NCI-H2227 treated with DMSO at 0.1 percent for 48 hours (cell line): ENCODE data around the gene TPGS1.

Source experiments
- DNase-seq: peaks from one replicate; lab custom pipeline; 2025; lab: John Stamatoyannopoulos, UW

TPGS1 gene, protein sequence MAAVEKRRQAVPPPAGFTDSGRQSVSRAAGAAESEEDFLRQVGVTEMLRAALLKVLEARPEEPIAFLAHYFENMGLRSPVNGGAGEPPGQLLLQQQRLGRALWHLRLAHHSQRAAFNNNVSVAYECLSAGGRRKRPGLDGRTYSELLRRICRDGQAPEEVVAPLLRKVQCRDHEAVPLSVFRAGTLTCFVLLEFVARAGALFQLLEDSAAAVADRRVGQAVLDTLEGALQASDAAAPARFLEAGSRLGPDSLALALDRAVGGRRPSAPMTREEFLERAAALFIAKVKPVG

DNA sequence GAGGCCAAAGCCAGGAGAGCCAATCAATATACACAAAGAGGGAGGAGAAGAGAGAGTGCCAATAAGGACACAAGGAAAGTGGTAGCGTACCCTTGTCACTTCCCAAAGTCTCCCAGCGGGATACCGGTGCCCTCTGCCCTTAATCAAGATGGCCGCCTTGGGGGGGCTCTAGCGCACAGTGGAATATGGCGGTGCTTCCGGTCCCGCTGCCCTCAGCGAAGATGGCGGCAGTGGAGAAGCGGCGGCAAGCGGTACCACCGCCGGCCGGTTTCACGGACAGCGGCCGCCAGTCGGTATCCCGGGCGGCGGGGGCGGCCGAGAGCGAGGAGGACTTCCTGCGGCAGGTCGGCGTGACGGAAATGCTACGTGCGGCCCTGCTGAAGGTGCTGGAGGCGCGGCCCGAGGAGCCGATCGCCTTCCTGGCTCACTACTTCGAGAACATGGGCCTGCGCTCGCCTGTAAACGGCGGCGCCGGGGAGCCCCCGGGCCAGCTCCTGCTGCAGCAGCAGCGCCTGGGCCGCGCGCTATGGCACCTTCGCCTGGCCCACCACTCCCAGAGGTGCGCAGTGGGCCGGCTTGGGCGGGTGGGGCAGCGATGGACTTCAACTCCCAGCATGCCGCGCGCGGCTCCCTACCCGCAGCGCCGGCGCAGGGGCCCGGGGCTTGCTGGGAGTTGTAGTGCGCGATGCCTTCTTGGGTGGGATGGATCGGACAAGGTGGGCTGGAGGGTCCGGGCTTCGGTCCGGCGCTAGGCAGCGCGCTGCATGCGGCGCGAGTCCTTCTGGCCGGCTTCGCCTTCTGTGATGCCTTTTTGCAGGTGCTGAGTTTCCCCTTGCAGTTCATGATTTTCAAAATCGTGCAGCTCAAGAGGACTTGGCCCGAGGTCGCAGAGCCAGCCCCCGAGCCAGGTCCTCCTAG is at the start of gene TPGS1:
TPGS1 (plus strand) TSS at position 212 of the 918 bp plus-strand sequence; CDS start at position 222, 10 bp downstream.
- peak; percentile 42 for DNase-seq

DNA sequence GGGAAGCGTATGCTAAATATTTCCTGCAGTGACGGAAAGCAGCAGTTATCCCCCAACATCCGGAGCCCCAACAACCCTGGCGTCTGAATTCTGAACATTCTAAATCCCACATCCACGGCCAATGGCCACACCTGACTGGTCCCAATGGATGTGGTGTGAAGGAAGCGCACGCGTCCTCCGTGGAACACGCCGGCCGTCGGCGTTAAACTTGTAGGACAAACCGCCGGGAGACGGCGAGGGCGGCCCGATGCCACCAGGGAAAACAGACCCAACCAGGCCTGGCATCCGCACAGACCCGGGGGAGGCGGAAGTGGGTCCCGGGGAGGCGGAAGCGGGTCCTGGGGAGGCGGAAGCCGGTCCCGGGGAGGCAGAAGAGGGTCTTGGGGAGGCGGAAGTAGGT is 49.7 kb upstream of the TPGS1 start:
- no peak for DNase-seq

DNA sequence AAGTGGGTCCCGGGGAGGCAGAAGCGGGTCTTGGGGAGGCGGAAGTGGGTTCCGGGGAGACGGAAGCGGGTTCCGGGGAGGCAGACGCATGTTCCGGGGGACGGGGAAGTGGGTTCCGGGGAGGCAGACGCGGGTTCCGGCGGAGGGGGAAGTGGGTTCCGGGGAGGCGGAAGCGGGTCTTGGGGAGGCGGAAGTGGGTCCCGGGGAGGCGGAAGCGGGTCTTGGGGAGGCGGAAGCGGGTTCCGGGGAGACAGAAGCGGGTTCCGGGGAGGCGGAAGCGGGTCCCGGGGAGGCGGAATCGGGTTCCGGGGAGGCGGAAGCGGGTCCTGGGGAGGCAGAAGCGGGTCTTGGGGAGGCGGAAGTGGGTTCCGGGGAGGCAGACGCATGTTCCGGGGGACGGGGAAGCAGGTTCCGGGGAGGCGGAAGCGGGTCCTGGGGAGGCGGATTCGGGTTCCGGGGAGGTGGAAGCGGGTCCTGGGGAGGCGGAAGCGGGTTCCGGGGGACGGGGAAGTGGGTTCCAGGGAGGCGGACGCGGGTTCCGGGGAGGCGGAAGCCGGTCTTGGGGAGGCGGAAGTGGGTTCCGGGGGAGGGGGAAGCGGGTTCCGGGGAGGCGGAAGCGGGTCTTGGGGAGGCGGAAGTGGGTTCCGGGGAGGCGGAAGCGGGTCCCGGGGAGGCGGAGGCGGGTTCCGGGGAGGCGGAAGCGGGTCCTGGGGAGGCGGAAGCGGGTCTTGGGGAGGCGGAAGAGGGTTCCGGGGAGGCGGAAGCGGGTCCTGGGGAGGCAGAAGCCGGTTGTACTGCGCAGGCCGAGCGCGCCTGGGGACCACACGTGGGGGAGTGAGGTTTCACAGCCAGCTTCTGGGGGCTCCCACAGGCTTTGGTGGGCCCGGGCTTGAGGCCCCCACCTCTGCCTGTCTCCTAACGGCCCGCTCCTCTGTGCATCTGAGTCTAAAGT is 48.9 kb upstream of the TPGS1 start:
- no peak for DNase-seq

DNA sequence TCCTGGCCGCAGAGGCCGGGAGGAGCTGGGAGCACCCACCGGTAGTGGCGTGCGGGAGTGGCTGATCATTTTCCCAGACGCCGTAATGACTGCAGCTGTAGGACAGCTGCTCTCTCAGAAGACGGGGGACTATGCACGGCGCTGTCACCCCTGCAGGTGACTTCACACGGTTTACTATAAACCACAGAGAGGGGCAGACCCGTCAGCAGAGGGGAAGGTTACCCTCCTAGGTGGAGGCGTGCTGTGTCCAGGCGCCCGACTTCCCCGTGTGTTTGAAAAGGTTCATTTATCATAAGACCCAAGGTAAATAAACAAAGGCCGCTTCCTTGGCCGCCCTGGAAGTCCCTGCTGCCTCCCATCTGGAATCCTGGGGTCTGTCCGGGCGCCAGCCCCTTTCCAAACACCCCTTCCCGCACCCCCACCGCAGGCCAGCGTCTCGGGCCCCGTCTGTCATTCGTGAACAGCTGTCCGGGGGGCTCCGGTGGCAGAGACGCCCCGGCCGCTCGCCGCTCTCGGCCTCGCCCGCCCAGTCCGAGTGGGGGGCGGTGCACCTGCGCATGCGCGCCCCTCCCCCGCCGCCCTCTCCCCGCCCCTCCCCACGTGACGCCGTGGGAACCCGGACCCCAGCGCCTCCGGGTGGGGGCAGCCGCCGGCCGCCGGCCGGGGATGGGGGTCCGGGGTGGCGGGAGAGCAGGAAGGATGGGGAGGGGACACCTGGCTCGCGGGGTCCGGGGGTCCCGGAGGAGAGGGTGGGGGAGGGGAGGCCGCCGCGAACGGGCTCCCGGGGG is 47.4 kb upstream of the TPGS1 start:
- DNase-seq, result peak; percentile 55

DNA sequence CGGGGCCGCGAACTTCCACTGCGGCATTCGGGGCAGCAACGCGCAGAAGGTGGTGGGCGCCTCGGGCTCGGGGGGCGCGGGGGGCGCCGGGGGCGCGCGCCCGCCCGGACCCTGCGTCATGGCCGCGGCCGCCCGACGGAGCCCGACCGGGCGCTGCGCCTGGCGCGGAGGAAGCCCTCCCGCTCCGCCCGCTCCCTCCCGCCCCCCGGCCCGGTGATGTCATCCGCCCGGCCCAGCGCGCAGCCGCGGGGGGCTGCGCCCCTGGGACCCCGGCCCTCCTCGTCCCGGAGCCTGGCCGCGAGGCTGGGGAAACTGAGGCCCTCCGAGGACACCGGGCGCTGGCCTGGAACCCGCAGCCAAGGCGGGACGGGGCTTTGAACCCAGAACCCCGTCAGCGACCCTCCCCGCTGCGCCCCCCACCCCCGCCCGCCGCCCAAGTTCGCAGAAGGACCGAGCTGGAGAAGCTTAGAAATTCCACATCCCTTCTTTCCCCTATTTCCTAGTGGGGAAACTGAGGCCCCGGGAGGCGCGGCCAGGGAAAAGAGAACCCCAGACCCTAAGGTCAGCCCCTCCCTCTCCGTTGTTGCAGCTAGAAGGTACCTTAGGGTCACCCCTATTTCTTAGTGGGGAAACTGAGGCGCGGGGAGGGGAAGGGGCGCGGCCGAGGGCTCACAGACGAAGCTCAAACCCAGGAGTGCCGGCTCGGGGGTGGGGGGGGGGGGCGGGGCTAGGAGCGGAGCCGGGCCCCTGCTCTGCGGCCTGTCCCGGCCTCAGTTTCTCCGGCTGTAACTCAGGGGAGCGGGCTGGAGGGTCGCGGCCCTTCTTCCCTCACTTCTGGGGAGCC is 46.2 kb upstream of the TPGS1 start, which contains the start of gene SHC2:
SHC2 (minus strand) TSS at position 157 of the 844 bp plus-strand sequence; CDS start at position 120, 37 bp downstream.
- DNase-seq, result peak; percentile 1

DNA sequence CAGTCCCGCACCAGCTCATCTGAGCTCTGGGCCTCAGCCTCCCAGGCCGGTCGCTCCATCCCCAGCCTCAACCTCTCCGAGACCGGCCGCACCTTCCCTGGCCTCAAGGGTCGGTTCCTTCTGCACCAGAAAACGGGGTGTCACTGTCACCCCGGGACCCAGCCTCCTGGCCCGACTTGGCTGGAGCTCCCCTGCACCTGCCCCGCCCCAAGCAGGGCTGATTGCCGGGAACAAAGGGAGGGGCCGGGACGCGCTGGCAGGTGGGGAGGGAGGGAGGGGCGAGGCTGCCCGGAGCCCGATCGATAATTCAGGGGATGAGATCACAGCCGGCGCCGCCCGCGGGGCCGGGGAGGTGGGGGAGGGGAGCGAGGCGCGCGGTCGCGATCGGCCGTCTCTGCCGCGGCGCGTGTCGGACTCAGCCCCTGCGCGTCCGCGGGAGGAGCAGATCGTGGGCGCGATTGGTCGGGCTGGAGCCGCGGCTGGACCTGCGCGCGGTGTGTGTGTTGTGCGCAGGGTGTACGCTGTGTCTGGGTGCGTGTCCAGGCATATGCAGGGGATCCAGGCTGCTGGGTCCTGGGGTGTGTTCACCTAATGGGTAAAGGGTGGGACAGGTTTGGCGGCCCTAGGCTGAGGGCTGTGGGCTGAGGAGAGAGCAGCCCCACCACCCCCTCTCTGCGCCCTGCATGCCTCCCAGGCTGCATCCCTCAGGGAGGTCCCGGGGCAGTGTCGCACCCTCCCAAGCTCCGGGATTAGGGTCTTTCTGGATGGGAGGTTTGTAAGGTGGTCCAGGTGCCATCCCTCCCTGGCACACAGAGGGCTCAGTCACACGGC is 45.4 kb upstream of the TPGS1 start:
- DNase-seq, result peak; percentile 60

DNA sequence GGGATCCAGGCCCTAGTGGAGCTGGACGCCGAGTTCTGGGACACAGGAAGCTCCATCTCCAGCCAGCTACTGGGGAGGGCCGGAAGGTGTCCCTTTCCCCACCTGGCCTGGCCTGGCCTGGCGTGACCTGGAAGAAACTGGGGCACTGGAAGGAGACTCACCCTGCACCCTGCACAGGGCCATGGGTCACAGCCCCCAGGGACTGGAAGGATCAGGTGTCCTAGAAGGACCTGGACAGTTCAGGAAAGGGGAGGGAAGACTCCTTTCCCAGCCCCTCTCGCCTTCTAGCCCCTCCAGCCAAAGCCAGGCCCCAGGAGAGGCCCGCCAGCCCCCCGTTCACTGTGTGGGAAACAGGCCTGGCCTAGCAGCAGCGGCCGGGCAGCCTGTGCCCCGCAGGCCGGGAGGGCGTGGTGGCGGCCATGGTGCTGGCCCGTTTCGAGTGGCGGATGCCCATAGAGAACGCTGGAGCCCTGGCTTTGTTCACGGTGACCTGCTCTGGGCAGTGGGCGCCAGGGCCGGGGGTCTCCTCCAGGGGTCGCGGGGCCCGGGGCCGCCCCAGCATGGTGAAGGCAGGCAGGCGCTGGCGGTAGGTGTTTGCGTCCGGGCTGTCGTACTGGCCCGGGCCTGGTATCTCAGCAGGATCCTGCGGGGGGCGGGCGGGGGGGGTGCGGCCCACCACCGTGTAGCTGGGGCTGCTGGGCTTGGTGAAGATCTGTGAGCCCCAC is 43.7 kb upstream of the TPGS1 start:
- no peak for DNase-seq

DNA sequence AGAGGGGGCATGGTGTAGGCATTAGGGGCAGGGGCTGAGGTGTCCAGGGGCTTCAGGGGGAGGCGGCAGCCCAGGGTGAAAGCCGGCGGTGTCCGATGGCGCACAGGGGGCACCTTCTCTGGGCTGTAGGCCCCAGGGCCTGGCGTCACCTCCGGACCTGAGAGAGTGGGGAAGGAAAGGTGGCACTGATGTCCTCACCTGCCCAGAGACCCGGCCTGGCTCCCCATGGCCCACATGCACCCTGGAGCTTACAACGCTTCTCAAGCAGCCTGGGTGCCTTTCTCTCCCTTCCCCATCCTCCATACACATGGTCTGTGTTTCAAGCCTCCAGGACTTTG is 43.1 kb upstream of the TPGS1 start:
- DNase-seq, result no peak

DNA sequence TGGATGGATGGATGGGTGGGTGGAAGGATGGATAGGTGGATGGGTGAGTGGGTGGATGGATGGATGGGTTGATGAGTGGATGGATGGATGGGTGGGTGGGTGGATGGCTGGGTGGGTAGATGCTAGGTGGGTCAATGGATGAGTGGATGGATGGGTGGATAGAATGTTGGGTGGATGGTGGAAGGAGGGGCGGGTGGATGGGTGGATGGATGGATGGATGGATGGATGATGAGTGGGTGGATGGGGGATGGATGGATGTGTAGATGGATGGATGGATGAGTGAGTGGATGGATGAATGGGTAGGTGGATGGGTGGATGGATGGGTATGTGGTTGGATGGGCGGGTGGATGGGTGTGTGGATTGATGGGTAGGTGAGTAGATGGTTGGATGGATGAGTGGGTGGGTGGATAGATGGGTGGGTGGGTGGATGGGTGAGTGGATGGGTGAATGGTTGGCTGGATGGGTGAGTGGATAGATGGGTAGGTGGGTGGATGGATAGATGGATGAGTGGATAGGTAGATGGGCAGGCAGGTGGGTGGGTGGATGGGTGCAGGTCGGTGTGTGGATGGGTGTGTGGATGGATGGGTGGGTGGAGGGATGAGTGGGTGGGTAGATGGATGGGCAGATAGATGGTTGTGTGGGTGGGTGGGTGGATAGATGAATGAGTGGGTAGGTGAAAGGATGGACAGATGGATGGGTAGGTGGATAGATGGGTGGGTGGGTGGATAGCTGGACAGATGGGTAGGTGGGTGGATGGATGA is 42.1 kb upstream of the TPGS1 start:
- DNase-seq, result no peak

DNA sequence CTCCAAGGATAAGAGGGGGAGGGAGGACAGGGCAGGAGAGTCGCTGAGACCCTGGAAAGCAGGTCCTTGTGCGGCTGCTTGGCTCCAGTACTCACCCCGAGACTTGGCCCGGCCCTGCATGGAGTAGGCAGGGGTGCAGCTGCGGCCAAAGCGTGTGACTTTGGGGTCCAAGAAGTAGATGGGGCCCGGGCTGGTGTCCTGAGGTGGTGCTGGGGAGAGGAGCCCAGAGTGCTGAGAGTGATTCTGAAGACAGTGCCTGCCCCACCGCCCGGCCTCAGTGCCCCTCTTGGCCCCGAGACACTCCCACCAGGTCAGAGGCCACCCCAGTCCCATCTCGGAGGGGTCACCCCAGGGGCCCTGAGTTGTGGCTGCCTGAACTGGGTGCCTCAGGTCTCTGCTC is 39.7 kb upstream of the TPGS1 start:
- DNase-seq, result no peak

DNA sequence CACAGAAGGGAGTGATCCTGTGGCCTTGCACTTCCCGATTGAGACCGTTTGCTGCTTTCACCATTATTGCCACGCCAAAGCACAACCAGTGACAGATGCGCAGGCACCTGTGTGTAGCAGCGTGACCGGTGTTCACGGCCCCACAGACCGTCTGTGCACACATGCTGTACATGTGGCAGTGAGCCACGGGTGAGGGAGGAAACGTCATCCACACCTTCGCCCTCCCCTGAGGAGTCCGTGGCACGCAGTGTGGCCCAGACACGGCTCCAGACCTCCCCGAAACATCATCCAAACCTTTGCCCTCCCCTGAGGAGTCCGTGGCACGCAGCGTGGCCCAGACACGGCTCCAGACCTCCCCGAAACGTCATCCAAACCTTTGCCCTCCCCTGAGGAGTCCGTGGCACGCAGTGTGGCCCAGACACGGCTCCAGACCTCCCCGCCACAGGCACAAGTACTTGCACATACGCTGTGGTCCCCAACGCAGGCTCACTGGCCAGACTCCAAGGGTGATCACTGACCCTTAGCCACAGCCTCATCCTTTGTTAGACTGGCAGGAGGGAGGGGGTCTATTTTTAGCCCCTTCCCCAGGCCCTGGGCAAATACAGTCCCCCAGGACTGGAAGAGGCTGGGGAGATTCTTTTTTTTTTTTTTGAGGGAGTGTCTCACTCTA is 38.6 kb upstream of the TPGS1 start:
- no peak for DNase-seq

DNA sequence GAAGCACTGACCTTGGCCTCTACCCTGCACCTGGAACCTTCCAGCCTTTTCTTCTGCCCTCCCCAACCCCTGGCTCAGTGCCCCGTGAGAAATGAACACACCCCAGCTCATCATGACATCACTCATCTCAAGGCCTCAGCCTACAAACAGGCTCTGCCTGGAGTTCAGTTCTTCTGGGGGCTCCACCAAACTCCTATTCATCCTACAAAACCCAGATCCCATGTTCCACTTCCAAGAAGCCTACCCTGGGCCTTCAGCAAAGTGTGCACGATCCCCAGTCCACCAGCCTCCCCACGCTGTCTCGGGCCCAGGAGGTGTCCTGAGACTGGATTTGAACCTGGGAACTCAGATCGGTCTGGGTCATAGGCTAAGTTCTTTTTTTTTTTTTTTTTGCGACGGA is 37.5 kb upstream of the TPGS1 start:
- no peak for DNase-seq

DNA sequence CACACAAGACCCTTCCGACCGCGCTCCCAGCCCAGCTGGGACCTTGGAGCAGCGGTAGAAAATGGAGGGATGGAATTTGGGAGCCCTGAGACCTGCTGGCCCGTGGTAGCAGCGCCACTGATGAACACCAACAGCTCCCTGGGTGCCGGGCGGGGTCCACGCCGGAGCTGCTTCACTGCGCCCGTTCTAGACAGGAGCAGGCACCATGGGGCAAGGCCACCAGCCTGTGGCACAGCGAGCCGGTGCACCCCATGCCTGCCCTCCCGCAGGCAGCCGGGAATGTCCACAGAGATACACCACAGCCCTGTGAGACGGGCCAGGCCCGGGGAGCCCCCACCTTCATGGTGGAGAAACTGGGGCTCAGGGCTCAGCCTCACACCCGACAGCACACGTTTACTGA is 36.6 kb upstream of the TPGS1 start:
- DNase-seq, result no peak

DNA sequence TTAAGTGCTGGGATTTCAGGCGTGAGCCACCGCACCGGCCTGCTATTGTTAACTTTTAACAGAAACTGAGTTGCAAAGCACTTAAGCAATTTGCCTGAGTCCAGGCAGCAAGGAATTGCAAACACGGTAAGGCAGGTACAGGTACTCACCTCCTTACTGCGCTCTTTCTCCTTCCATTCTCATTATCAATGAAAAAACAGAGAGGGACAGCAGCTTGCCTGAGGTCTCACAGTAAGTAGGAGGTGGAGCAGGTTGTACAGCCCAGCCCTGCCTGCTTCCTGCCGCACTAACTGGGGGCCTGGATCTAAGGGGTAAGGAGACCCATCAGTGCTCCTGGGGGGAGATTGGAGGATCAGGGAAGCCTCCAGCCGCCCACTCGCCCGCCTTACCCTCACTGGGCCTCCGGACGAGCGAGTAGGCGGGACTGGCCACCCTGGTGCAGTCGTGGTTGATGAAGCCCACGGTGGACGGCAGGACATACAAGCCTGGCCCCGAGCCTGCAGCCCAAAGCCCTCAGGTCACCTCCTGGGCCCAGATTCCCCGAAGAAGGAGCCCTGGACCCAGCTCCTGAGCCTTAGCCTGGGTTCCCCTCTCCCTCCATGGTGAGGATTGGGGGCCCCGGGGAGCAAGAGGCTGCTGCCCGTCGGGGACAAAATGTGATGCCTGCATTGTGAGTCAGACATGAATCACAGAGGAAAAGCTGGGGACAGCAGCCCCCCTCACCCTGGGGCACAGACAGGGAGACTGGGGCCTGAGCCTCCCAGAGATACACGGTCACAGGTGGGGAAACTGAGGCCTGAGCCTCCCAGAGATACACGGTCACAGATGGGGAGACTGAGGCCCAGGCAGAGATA is 35.1 kb upstream of the TPGS1 start:
- no peak for DNase-seq

DNA sequence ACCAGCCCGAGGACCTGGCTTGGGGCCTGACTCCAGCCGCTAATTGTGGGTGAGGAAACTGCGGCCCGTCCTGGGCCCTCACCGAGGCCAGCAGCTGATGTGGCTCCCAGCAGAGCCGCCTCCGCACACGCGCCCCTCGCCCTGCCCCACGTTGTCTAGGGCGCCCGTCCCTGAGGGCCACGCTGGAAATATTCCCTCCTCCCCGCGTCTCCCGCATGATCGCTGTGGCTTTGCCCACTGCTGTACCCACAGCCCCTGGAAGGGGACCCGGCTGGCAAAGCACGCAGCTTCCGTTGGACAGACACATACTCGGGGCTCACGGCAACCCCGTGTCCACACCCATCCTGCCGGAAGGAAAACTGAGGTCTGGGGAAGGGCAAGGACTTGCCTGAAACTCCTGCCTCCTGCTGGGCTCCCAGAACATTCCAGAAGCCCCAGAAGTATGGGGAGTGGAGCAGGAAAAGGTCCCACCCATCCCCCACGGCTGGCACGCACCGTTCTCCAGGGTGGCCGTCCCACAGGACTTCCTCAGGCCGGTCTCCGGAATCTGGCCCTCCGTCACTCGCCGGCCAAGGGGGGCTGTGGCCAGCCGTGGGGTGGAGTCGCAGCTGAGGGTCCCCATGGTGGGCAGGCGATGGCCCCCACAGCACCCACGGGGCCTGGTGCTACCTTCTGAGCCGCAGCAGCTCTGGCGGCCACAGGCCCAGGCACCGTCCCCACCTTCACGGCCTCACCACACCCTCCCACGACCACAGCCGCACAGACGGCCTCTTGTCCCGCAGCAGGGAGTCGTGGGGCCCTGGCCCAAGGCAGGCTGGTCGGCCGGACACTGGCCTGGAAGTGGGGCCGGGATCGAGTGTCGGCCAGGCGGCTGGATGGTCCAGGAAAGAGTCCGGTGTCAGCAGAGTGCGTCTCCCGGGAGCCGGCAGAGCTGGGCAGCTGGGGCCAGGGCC is 32.9 kb upstream of the TPGS1 start:
- no peak for DNase-seq
